ENCODE results near the gene CELSR1. TPM values are rescaled to one million over a fixed set of nuclear protein-coding genes. Genes with fewer than 3 reads are reported as not detected.

The CELSR1 gene
- total and polyA plus RNA-seq, 2 donors from 2014 or later: 15.7 to 49.9 TPM

DNA sequence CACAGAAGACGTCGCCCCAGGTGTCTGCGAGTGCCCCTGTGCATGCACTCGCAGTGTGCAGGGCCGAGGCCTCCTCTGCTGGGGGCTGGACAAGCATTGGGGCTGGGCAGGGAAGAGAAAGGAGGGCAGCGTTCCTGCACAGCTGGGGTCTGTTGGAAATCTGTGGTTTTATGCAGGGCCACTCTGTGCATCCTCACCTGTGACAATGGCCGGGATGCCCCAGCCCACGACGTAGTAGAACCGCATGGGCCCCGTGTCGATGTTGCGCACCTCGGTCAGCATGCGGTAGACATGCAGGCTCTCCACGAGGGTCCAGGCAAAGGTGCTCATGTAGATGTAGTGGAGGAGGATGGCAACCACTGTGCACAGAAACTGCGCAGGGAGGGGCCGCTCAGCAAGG is 164.7 kb downstream of the CELSR1 start:
- Histone ChIP-seq H3K27me3 (ENCODE audit: control insufficient read depth, insufficient read depth, low read length) (no peaks in the 10 kb centered on the region), H3K4me3 (ENCODE audit: low read length in 3 of 3) (no peak overlapping the region), H3K9ac (ENCODE audit: low read length in 3 of 3) (no peak overlapping the region), H3K9me3 (ENCODE audit: control insufficient read depth in 2 of 3, insufficient read depth in 1 of 3, low read length in 3 of 3) (peaks cover 0 to 6% (median 0%) of the 10 kb centered on the region in 3 donors), H3K4me1 (ENCODE audit: control insufficient read depth in 2 of 3, insufficient read depth in 2 of 3, low read depth in 1 of 3, low read length in 3 of 3) (peaks cover 0 to 29% (median 22%) of the 10 kb centered on the region in 3 donors), H3K27ac (ENCODE audit: low read depth in 2 of 2, low read length in 2 of 2) (no peak overlapping the region), H3K36me3 (ENCODE audit: control insufficient read depth in 2 of 3, insufficient read depth in 3 of 3, low read length in 3 of 3) (peaks cover 0 to 9% (median 2%) of the 10 kb centered on the region in 3 donors)
- FAIRE-seq: no peak
- no peak for DNase-seq
- TF ChIP-seq, protein P1, sequence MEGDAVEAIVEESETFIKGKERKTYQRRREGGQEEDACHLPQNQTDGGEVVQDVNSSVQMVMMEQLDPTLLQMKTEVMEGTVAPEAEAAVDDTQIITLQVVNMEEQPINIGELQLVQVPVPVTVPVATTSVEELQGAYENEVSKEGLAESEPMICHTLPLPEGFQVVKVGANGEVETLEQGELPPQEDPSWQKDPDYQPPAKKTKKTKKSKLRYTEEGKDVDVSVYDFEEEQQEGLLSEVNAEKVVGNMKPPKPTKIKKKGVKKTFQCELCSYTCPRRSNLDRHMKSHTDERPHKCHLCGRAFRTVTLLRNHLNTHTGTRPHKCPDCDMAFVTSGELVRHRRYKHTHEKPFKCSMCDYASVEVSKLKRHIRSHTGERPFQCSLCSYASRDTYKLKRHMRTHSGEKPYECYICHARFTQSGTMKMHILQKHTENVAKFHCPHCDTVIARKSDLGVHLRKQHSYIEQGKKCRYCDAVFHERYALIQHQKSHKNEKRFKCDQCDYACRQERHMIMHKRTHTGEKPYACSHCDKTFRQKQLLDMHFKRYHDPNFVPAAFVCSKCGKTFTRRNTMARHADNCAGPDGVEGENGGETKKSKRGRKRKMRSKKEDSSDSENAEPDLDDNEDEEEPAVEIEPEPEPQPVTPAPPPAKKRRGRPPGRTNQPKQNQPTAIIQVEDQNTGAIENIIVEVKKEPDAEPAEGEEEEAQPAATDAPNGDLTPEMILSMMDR (IDR thresholded peaks at IDR 0.05; ENCODE audit: borderline replicate concordance, extremely low read depth, insufficient read depth): no peak
- intact Hi-C loops (cut with DNase I): no loop called here

DNA sequence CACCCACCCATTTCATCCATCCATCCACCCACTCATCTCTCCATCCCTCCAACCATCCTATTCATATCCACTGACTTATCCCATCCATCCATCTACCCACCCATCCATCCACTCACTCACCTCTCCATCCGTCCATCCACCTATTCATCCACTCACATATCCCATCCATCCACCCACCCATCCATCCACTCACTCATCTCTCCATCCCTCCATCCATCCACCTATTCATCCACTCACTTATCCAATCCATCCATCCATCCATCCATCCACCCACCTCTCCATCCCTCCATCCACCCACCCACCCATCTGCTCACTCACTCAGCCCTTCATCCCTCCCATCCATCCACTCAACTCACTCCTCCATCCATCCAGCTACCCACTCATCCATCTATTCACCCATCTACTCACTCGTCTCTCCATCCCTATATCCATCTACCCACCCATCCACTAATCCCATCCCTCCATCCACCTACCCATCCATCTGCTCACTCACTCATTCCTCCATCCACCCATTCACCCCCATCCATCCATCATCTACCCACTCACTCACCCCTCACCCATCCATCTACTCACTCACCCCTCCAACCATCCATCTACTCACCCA is 165.7 kb downstream of the CELSR1 start:
- DNase-seq (no peak), FAIRE-seq (no peak)
- H3K27ac ChIP-seq (ENCODE audit: low read depth in 2 of 2, low read length in 2 of 2): no peak overlapping the region
- peaks cover 0 to 22% (median 13%) of the 10 kb centered on the region in 3 donors for H3K4me1 ChIP-seq (ENCODE audit: control insufficient read depth in 2 of 3, insufficient read depth in 2 of 3, low read depth in 1 of 3, low read length in 3 of 3)
- peaks cover 0 to 7% (median 2%) of the 10 kb centered on the region in 3 donors for H3K36me3 ChIP-seq (ENCODE audit: control insufficient read depth in 2 of 3, insufficient read depth in 3 of 3, low read length in 3 of 3)
- H3K9ac ChIP-seq (ENCODE audit: low read length in 3 of 3): no peak overlapping the region
- TF ChIP-seq, protein P1 (IDR thresholded peaks at IDR 0.05; ENCODE audit: borderline replicate concordance, extremely low read depth, insufficient read depth): no peak
- H3K9me3 ChIP-seq (ENCODE audit: control insufficient read depth in 2 of 3, insufficient read depth in 1 of 3, low read length in 3 of 3): peaks cover 0 to 6% (median 0%) of the 10 kb centered on the region in 3 donors
- intact Hi-C loops (cut with DNase I): no loop called here
- H3K27me3 ChIP-seq (ENCODE audit: control insufficient read depth, insufficient read depth, low read length): no peaks in the 10 kb centered on the region
- no peak overlapping the region for H3K4me3 ChIP-seq (ENCODE audit: low read length in 3 of 3)

GRCh38 chr22:46370584-46371291 is 166.7 kb downstream of the CELSR1 start:
- H3K9ac ChIP-seq (ENCODE audit: low read length in 3 of 3): peak overlapping the region in 1 of 3 donors; percentile 5
- peaks cover 0 to 19% (median 10%) of the 10 kb centered on the region in 3 donors for H3K4me1 ChIP-seq (ENCODE audit: control insufficient read depth in 2 of 3, insufficient read depth in 2 of 3, low read depth in 1 of 3, low read length in 3 of 3)
- H3K9me3 ChIP-seq (ENCODE audit: control insufficient read depth in 2 of 3, insufficient read depth in 1 of 3, low read length in 3 of 3): peaks cover 0 to under 1% (median 0%) of the 10 kb centered on the region in 3 donors
- H3K36me3 ChIP-seq (ENCODE audit: control insufficient read depth in 2 of 3, insufficient read depth in 3 of 3, low read length in 3 of 3): peaks cover under 1 to 2% (median 2%) of the 10 kb centered on the region in 3 donors
- no peaks in the 10 kb centered on the region for H3K27me3 ChIP-seq (ENCODE audit: control insufficient read depth, insufficient read depth, low read length)
- H3K4me3 ChIP-seq (ENCODE audit: low read length in 3 of 3): no peak overlapping the region
- H3K27ac ChIP-seq (ENCODE audit: low read depth in 2 of 2, low read length in 2 of 2): peak overlapping the region in 1 of 2 donors; percentile 57
- DNase-seq (peak in 1 of 5 donors; percentile 74), FAIRE-seq (no peak)
- intact Hi-C loops (cut with DNase I): no loop called here
- TF ChIP-seq, protein P1 (IDR thresholded peaks at IDR 0.05; ENCODE audit: borderline replicate concordance, extremely low read depth, insufficient read depth): no peak

All from kidney (tissue), 14 donors.